Measurements from ENCODE around the gene RASGRF2. TPM values are rescaled to one million over a fixed set of nuclear protein-coding genes. Genes with fewer than 3 reads are reported as not detected.

The RASGRF2 gene
- total and polyA plus RNA-seq, 2 of the 13 experiments (the other 11 are each of a cell fraction or from before 2014, with no cell fraction given) = 23.6 to 29.0 TPM

DNA sequence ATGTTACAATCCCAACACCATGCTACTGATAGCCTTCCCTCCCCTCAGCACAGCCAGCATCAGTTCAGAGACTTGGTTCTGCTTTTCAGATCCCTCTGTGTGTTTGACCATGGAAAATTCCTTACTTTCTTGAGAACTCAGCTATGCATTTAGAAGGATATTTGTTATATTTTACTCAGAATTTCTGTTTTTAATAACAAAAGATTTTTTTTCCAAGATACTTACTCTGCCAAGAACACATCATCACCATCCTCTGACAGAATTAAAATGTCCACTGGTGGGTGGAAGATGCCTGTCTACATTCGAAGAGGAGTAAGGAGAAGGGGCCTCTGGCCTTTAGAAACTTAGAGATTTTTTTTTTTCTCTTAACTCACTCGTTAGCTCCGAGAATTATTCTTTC is 216.9 kb downstream of the RASGRF2 start:
- ChIA-PET POLR2A (no interaction called here), CTCF (ENCODE audit: low intra/inter-chr PET ratio, low total read pairs) (no interaction called here)
- H4K20me1 ChIP-seq (ENCODE audit: insufficient read depth, low read length) = no peaks in the 10 kb centered on the region
- no peak overlapping the region for H3K27ac ChIP-seq (ENCODE audit: extremely low read length, insufficient read depth, low read length)
- H3K9me3 ChIP-seq (ENCODE audit: low read length) = no peaks in the 10 kb centered on the region
- in situ Hi-C loops (cut with HindIII; ENCODE audit: extremely low pct_ligation_motif_present, low pct_unique_long_range_greater_than_20kb) = loop anchor here (25.0 kb wide), 1 partner anchor 465 kb away; no protein-coding TSS in a partner anchor
- H3K4me1 ChIP-seq (ENCODE audit: insufficient read depth, low read length) = no peaks in the 10 kb centered on the region
- FAIRE-seq (no peak), DNase-seq (ENCODE audit: low spot score) (no peak), ATAC-seq (no peak)
- BruUV-seq (replicated peaks) = no TSS peak
- H3K9ac ChIP-seq (ENCODE audit: insufficient read depth, low read depth, low read length) = no peak overlapping the region
- WGBS (ENCODE audit: low lambda C conversion rate) = 97% methylated on average over 3 of the region's 3 CpGs
- no peaks in the 10 kb centered on the region for H3K27me3 ChIP-seq (ENCODE audit: control insufficient read depth in 1 of 2, insufficient read depth in 2 of 2, low read length in 2 of 2)
- no peaks in the 10 kb centered on the region for H3K79me2 ChIP-seq (ENCODE audit: insufficient read depth, low read length)
- no peak for TF ChIP-seq TBL1XR1 (IDR thresholded peaks at IDR 0.05; ENCODE audit: borderline replicate concordance, low read length, partially characterized antibody)
- no peak for TF ChIP-seq NFRKB (IDR thresholded peaks at IDR 0.05)
- no peak for TF ChIP-seq BORCS8-MEF2B (CRISPR knock-in tag; IDR thresholded peaks at IDR 0.05)
- no peak overlapping the region for H2AFZ ChIP-seq (ENCODE audit: low read length)
- peaks cover 2 to 23% of the 10 kb centered on the region in 2 experiments; a peak in 4 of 5 replicates for H3K36me3 ChIP-seq (replicated peaks in 1 of 2; ENCODE audit: control insufficient read depth in 1 of 2, insufficient read depth in 2 of 2, low read length in 2 of 2)
- H3K4me2 ChIP-seq (ENCODE audit: low read depth, low read length) = no peak overlapping the region
- H3K4me3 ChIP-seq (replicated peaks in 1 of 3; ENCODE audit: insufficient read depth in 1 of 3, low read depth in 2 of 3, low read length in 3 of 3) = no peak overlapping the region
- intact Hi-C loops (cut with micrococcal nuclease; ENCODE audit: unreplicated experiment) = no loop called here

DNA sequence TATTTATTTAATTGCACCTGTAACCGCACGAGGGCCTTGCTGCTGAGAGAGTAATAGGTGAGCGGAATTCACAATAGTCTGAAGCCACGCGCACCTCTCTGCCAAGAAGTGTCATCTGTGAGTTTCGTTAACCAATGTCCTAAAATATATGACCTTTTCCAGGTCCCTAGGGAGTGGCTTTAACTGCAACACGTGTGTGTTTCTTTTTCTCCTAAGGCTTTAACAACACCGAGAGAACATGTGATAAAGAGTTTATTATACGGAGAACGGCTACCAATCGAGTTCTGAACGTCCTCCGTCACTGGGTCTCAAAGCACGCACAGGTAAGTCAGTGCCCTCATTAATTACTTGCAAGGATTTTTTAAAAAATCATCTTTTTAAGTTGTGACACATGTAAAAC is 219.8 kb downstream of the RASGRF2 start:
- FAIRE-seq (no peak), DNase-seq (ENCODE audit: low spot score) (no peak), ATAC-seq (no peak)
- POLR2A ChIA-PET = no interaction called here
- H3K27me3 ChIP-seq (ENCODE audit: control insufficient read depth in 1 of 2, insufficient read depth in 2 of 2, low read length in 2 of 2) = no peaks in the 10 kb centered on the region
- no peaks in the 10 kb centered on the region for H3K4me1 ChIP-seq (ENCODE audit: insufficient read depth, low read length)
- H3K9ac ChIP-seq (ENCODE audit: insufficient read depth, low read depth, low read length) = no peak overlapping the region
- no peaks in the 10 kb centered on the region for H3K79me2 ChIP-seq (ENCODE audit: insufficient read depth, low read length)
- no peaks in the 10 kb centered on the region for H4K20me1 ChIP-seq (ENCODE audit: insufficient read depth, low read length)
- CTCF ChIA-PET (ENCODE audit: low intra/inter-chr PET ratio, low total read pairs) = no interaction called here
- 96% methylated on average over 14 of the region's 14 CpGs for WGBS (ENCODE audit: low lambda C conversion rate)
- no peak overlapping the region for H2AFZ ChIP-seq (ENCODE audit: low read length)
- H3K36me3 ChIP-seq (replicated peaks in 1 of 2; ENCODE audit: control insufficient read depth in 1 of 2, insufficient read depth in 2 of 2, low read length in 2 of 2) = peaks cover 2 to 45% of the 10 kb centered on the region in 2 experiments
- H3K9me3 ChIP-seq (ENCODE audit: low read length) = no peaks in the 10 kb centered on the region
- H3K4me3 ChIP-seq (replicated peaks in 1 of 3; ENCODE audit: insufficient read depth in 1 of 3, low read depth in 2 of 3, low read length in 3 of 3) = no peak overlapping the region
- no TSS peak for BruUV-seq (replicated peaks)
- in situ Hi-C loops (cut with HindIII; ENCODE audit: extremely low pct_ligation_motif_present, low pct_unique_long_range_greater_than_20kb) (loop anchor here (25.0 kb wide), 1 partner anchor 468 kb away; no protein-coding TSS in a partner anchor), intact Hi-C loops (cut with micrococcal nuclease; ENCODE audit: unreplicated experiment) (no loop called here)
- no peak overlapping the region for H3K4me2 ChIP-seq (ENCODE audit: low read depth, low read length)
- no peak overlapping the region for H3K27ac ChIP-seq (ENCODE audit: extremely low read length, insufficient read depth, low read length)
- TF ChIP-seq, protein P1, sequence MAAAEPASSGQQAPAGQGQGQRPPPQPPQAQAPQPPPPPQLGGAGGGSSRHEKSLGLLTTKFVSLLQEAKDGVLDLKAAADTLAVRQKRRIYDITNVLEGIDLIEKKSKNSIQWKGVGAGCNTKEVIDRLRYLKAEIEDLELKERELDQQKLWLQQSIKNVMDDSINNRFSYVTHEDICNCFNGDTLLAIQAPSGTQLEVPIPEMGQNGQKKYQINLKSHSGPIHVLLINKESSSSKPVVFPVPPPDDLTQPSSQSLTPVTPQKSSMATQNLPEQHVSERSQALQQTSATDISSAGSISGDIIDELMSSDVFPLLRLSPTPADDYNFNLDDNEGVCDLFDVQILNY (CRISPR knock-in tag; conservative IDR thresholded peaks at IDR 0.05) = no peak
- TF ChIP-seq ATF7-NPFF (CRISPR knock-in tag; IDR thresholded peaks at IDR 0.05; ENCODE audit: low read depth) (no peak), ZNF44 (CRISPR knock-in tag; IDR thresholded peaks at IDR 0.05) (no peak), ZNF180 (CRISPR knock-in tag; IDR thresholded peaks at IDR 0.05; ENCODE audit: borderline replicate concordance, low read depth) (no peak), ZNF350 (CRISPR knock-in tag; IDR thresholded peaks at IDR 0.05; ENCODE audit: borderline replicate concordance, low read depth) (no peak), HNRNPUL1 (IDR thresholded peaks at IDR 0.05; ENCODE audit: low read depth, low read length) (no peak), ZNF75D (CRISPR knock-in tag; IDR thresholded peaks at IDR 0.05; ENCODE audit: borderline replicate concordance) (no peak), MTA1 (CRISPR knock-in tag; IDR thresholded peaks at IDR 0.05; ENCODE audit: borderline replicate concordance) (no peak)
- TF ChIP-seq, protein P2, sequence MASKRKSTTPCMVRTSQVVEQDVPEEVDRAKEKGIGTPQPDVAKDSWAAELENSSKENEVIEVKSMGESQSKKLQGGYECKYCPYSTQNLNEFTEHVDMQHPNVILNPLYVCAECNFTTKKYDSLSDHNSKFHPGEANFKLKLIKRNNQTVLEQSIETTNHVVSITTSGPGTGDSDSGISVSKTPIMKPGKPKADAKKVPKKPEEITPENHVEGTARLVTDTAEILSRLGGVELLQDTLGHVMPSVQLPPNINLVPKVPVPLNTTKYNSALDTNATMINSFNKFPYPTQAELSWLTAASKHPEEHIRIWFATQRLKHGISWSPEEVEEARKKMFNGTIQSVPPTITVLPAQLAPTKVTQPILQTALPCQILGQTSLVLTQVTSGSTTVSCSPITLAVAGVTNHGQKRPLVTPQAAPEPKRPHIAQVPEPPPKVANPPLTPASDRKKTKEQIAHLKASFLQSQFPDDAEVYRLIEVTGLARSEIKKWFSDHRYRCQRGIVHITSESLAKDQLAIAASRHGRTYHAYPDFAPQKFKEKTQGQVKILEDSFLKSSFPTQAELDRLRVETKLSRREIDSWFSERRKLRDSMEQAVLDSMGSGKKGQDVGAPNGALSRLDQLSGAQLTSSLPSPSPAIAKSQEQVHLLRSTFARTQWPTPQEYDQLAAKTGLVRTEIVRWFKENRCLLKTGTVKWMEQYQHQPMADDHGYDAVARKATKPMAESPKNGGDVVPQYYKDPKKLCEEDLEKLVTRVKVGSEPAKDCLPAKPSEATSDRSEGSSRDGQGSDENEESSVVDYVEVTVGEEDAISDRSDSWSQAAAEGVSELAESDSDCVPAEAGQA (IDR thresholded peaks at IDR 0.05; ENCODE audit: low read depth) = no peak
- TF ChIP-seq, protein P2 (CRISPR knock-in tag; IDR thresholded peaks at IDR 0.05; ENCODE audit: borderline replicate concordance) = no peak

Measured in HepG2 (cell line).